NOMO-1 (cell line): ENCODE data around the gene CSPG4.

Experiments
- DNase-seq, 2 experiments: peaks; one replicate each; lab custom pipeline; 2025; ENCODE audit not compliant: unreplicated experiment in 2 of 2; lab: John Stamatoyannopoulos, UW

Gene CSPG4

DNA sequence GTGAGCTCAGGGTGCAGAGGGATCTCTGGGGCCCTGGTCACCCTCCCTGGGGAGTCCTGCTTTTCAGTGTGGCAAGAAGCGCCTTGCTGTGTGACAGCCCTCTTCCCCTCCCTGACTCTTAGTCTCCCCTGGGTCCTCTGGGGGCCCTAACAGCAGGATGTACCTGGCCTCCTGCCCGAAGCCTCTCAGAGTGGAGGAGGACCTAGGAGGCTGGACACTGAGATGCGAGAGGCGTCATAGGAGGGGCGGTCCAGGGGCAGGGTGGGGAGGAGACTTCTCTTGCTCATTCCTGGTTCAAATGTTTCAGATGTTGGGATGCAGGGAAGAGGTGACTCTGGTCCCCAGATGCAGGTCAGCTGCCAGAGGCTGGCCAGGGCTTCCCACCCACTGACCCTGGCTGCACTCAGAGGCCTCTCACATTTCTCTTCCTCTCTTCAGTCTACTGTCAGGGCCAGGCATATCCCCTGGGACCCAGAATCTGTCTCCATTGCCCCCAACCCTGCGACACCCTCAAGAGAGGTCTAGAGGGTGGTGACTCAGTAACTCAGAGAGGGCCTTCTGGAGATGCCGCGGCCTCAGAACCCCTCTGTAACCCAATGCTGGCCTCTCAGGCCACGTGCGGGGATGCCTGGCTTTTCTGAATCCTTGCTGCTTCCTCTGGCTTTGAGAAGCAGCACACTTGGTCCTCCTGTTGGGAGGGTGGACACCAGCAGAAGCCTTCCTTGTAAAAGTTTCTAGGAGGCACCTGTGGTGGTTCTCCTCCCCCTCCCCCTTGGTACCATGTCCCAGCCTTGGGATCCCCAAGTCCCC is 39.0 kb downstream of the CSPG4 start:
- no peak for DNase-seq

DNA sequence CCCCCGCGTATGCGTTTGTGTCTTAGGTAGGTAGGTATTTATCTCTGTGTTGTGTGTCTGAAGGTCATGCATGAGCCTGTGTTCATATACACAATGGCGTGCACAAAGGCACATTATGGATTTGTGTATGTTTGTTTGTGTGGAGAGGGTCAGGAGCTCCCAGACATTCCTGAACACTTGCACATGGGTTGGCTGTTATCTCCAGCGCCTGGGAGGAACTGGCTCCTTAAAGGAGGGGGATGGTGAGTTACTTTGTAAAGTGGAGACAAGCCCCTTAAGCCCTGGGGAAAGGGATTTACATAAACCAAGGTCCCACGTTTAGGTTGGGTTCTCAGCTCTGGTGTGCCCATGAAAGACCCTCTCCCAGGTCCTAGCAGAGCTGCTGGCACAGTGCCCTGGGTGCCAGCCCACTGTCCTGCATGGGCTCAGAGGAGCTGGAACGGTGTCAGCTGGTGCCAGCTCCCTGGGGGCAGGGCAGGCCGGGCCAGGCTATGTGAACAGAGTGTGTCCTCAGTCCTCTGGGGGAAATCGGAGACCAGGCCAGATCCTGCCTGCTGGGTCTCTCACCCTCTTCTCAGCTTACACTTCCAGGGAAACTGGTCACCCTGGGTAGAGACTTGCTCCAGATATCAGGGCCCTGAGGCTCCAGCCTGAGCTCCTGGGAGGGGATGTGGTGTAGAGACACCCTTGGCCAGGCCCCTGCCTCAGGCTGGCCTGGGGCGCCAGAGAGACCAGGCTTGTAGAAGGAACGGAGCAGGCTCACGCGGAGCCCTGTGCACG is 39.8 kb downstream of the CSPG4 start:
- no peak for DNase-seq

DNA sequence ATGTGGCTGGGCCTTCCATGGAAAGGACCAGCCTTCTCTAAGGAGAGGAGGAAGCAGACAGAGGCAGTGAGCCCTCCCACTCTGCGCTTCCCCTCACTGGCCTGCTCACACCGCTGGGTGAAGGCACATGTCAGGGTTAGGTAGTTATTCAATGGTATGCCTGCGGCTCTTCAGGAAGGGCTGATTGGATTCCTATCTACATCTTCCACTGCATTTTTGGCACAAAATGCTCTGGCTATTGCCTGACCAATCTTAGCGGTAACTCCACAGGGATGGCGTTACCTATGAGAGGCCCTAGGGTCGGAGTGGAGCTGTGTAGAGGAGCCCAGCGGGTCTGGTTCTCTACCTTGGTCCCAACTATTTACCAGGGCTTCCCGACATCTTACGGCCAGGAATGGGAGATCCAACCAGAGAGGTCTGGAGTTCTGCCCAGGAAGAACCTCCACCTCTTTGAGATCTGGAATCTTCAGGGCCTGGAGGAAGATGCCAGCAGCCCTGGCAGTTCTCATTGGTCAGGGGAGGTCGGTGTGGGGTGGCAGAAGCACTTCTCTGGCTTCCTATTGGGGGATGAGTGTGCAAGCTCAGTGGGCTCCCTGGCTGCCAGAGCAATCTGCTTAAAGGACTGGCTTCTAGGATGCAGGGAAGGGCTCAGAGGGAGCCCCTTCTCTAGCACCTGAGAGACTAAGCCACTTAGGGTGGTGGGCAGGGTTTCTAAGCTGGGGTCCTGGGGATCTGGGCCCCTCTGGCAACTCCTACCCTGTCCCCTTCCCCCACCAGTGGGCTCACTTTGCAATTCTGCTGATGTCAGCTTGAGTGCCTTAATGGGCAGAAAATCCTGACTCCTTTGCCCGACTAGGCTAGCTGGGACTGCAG is 40.7 kb downstream of the CSPG4 start:
- DNase-seq = no peak

GRCh38 chr15:75669879-75670212 is 42.8 kb downstream of the CSPG4 start:
- DNase-seq = no peak

- no peak for DNase-seq
Observed at GRCh38 chr15:75669191-75669878, 43.3 kb downstream of the CSPG4 start.

DNA sequence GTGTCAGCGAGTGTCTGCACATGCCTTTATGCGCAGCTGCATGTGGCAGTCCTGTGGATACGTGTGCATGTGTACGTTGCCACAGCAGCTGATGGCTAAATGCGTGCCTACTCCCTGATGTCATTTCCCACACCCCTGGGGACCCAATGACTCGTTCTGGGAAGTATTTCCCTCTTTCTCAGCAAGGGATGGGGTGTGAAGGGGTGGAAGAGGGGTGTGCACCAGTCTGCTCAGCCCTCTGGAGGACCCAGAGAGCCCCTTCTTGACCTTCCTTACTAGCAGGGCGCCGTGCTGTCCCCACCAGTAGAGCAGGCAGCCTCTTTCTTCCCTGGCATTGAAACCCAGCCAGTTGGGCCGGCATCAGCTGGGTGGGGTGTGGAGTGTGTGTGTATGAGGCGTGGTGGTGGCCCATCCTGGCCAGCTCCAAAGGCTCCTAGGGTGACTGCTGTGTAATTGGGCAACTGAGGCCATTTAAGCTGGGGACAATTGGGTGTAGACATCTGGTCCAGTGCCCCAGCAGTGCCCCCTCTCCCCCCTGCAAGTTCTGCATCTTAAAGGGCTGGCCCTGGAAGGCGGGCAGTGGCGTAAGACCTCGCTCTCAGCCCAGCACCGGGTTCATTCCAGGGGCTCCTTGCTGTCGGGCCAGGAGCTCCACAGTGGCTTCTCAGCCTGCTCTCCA is 45.7 kb downstream of the CSPG4 start:
- no peak for DNase-seq

- no peak for DNase-seq
Observed at GRCh38 chr15:75663931-75664421, 48.7 kb downstream of the CSPG4 start.

- no peak for DNase-seq
Observed at GRCh38 chr15:75662823-75663519, 49.7 kb downstream of the CSPG4 start.

GRCh38 chr15:75661756-75662140 is 50.9 kb downstream of the CSPG4 start:
- DNase-seq = no peak

DNA sequence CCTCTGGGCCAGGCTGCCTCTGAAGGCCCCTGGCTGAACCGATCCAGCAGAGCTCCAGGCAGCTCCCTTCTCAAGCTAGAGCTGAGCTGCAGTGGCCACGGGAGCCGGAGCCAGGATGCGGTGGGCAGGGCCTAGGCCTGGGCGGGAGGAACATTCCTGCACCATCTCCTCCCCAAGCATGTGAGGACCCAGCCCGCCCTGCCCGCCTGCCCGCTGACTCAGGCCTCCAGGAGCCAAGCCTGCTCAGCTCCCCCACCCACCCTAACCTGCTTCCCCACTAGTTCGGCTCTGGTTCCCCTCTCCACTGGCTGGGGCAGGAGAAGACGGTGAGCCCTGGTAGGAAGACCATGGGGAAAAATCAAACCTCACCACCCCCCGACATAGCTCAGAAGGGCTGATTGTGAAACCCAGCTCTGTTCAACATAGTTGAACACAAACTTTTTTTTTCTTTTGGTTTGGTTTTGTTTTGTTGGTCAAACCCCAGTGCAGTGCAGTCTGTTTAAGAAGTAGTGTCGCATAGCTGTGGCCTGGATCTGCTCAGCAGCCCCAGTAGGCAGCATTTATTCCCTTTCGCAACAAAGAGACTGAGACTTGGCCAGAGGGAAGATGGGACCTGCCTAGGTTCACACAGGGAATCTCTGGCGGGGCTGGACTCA is 51.4 kb downstream of the CSPG4 start:
- no peak for DNase-seq

GRCh38 chr15:75659928-75660645 is 52.6 kb downstream of the CSPG4 start:
- DNase-seq = no peak

- no peak for DNase-seq
Observed at GRCh38 chr15:75659141-75659771, 53.4 kb downstream of the CSPG4 start.

GRCh38 chr15:75656813-75657212 is 55.8 kb downstream of the CSPG4 start:
- DNase-seq = no peak

DNA sequence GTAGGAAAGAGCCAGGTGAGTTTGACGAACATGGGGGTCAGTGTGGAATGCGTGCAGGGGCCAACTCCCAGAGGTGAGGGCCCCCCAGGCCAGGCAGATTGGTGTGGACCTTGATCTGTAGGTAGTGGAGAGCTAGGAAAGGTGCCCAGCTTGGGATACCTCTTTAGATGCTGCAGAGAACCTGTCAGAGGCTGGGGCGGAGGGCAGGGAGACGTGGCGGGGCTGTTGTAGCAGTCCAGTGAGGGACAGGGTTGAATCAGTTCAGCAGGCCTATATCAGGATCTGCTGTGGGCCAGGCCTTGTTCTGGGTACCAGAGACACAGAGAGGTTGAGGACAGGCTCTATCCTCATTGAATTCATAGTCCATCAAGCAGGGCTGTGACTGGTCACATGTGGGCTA is 56.3 kb downstream of the CSPG4 start:
- no peak for DNase-seq

DNA sequence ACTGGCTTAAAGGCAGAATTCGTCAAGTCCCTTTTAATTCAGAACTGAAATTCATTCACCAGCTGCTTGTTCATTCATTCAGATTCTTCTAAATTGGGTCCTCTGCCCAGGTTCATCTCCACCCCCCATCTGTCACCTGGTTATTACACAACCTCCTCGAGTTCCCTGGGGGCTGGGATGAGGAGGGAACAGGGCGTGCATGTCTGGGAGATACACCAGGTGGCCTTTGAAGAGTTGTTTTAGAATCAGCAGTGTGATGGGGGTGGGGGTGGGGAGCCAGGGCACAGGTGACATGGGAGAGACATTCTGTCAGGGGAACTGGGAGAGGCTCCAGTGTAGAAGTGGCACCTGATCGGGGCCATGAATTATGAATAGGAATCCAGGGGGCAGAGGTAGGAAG is 56.7 kb downstream of the CSPG4 start:
- DNase-seq = no peak

GRCh38 chr15:75654201-75654907 is 58.3 kb downstream of the CSPG4 start:
- DNase-seq = no peak

DNA sequence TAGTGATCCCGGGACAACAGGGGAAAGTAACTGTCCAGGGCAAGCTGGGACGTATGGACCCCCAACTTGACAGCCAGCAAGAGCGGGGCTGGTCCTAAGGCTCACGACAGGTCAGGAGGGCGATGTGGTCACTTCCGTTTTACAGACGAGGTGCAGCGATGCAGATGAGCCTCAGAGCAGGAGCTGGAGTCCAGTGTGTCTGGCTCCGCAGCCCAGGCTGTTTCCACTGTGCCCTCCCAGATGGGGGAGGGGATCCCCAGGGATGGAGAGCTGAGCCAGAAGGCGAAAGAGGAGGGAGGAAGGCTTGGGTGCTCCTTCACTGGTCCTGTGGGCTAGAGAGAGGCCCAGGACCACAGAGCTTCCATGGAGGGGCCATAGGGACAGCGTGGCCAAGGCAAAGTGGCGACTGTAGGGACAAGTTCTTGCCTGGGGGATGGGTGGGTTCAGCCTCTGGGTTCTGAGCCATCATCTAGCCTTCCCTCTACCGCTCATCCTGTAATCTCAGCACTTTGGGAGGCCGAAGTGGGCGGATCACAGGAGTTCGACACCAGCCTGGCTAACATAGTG is 59.2 kb downstream of the CSPG4 start:
- DNase-seq = no peak
